Bronchial epithelial cell (primary cell): ENCODE results near the gene RAD54L2. TPM values are rescaled to one million over a fixed set of nuclear protein-coding genes. Genes with fewer than 3 reads are reported as not detected.
"Not testable (repeated sequence)": the region's sequence is repeated elsewhere in the genome, so short reads cannot be mapped to it uniquely, and the experiment has no call there.

Experiments
- DNase-seq: peaks from one replicate; pipeline ENCODE4 v3.0.0-alpha.2; 2010; ENCODE audit warnings: low read depth
- FAIRE-seq: peaks from 2 replicates; lab custom pipeline; 2011; peaks lifted over from hg19 to GRCh38; lab: Jason Lieb, UNC
- H3K27me3 ChIP-seq: 2 replicates; pipeline ENCODE4 v1.5.1; 2011; ENCODE audit warnings: low read length; ENCODE audit not compliant: control insufficient read depth, insufficient read depth
- H3K36me3 ChIP-seq: 2 replicates; pipeline ENCODE4 v1.5.1; 2011; ENCODE audit warnings: low read length; ENCODE audit not compliant: control insufficient read depth, insufficient read depth
- H3K4me3 ChIP-seq: 2 replicates; pipeline ENCODE4 v1.5.1; 2011; ENCODE audit warnings: mild to moderate bottlenecking, low read depth, low read length, control low read depth
- total RNA-seq: library from RNA; depleted of rRNA; stranded (reverse); fragments of >200 nt; gene quantifications from 2 replicates; pipeline ENCODE4 v1.2.1, GENCODE V29; 2014
- TF ChIP-seq, protein P1 (sequence below): IDR thresholded peaks from 2 replicates; pipeline ENCODE4 v1.5.1; 2011; ENCODE audit warnings: mild to moderate bottlenecking, moderate library complexity, low read length, control low read depth, inconsistent platforms; ENCODE audit not compliant: insufficient read depth, severe bottlenecking

Gene RAD54L2
- total RNA-seq, 1 donor from 2014 or later = 14.2 TPM

DNA sequence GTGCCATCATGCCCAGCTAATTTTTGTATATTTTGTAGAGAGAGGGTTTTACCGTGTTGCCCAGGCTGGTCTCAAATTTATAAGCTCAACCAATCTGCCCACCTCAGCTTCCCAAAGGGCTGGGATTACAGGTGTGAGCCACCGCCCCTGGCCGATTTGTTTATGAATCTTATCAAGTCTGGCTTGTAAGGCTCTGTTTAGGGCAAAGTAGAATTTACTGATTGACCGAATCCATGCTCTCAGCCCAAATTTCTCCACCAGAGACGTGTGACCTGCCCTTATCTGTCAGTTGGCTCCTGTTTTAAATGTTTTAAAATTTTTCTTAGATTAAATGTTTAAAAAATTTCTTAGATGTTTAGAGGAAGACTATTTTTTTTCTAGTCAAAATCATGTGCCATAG lies 19.5 kb downstream of the RAD54L2 start:
- FAIRE-seq = no peak
- H3K4me3 ChIP-seq = no peak overlapping the region
- H3K36me3 ChIP-seq = no peaks in the 10 kb centered on the region
- TF ChIP-seq, protein P1, sequence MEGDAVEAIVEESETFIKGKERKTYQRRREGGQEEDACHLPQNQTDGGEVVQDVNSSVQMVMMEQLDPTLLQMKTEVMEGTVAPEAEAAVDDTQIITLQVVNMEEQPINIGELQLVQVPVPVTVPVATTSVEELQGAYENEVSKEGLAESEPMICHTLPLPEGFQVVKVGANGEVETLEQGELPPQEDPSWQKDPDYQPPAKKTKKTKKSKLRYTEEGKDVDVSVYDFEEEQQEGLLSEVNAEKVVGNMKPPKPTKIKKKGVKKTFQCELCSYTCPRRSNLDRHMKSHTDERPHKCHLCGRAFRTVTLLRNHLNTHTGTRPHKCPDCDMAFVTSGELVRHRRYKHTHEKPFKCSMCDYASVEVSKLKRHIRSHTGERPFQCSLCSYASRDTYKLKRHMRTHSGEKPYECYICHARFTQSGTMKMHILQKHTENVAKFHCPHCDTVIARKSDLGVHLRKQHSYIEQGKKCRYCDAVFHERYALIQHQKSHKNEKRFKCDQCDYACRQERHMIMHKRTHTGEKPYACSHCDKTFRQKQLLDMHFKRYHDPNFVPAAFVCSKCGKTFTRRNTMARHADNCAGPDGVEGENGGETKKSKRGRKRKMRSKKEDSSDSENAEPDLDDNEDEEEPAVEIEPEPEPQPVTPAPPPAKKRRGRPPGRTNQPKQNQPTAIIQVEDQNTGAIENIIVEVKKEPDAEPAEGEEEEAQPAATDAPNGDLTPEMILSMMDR = no peak
- H3K27me3 ChIP-seq = no peaks in the 10 kb centered on the region
- no peak for DNase-seq

DNA sequence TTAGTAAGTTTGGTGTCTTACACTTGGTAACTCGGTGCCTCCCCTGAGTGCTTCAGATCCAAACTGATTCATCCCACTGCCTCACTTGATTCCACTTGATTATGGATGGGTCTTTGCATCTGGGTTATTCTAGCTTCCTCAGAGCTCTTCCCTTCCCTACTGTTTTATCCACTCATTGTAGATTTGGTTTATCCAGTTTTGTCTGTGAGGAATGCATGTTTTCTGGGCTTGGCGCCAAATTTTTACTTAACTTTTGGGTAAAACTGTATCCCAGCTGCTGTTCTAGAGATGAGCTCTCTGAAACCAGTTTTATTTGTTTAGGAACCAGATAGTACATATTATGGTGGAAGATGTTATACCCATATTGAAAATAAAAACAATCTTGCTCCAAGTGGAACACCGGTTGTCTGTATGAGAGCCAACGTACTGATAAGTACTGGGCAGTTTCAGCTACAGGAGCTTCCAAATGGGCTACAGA lies 20.9 kb downstream of the RAD54L2 start:
- DNase-seq = no peak
- Histone ChIP-seq H3K4me3 (no peak overlapping the region), H3K27me3 (no peaks in the 10 kb centered on the region), H3K36me3 (no peaks in the 10 kb centered on the region)
- TF ChIP-seq, protein P1 = no peak
- no peak for FAIRE-seq

DNA sequence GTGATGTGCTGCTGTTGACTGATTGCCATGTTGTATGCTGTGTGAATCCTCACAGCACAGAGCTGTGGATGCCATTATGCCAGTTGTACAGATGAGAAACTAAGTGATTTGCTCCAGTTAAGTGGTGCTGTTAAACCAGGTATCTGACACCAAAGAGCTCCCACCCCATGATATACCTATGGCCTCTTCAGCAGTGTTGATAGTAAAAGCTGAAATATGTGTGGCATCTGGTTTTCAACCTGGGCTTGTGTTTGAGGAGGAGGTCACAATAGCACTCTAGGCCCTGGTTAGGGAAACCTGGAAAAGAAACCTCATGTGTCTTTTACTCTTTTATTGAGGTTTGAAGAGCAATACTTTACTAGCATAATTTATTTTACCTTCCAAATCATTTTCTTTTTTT lies 21.4 kb downstream of the RAD54L2 start:
- no peaks in the 10 kb centered on the region for H3K36me3 ChIP-seq
- no peak overlapping the region for H3K4me3 ChIP-seq
- no peaks in the 10 kb centered on the region for H3K27me3 ChIP-seq
- DNase-seq (no peak), FAIRE-seq (no peak)
- TF ChIP-seq, protein P1 = no peak

DNA sequence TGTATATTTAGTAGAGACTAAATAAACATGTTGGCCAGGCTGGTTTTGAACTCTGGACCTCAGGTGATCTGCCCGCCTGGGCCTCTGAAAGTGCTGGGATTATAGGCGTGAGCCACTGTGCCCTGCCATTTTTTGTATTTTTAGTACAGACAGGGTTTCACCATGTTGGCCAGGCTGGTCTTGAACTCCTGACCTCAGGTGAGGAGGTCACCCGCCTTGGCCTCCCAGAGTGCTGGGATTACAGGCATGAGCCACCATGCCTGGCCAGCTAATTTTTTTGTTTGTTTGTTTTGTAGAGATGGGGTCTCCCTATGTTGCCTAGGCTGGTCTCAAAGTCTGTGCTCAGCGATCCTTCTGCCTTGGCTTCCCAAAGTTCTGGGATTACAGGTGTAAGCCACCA lies 23.9 kb downstream of the RAD54L2 start:
- DNase-seq, H3K27me3 ChIP-seq, H3K4me3 ChIP-seq, FAIRE-seq, H3K36me3 ChIP-seq: not testable (repeated sequence)

DNA sequence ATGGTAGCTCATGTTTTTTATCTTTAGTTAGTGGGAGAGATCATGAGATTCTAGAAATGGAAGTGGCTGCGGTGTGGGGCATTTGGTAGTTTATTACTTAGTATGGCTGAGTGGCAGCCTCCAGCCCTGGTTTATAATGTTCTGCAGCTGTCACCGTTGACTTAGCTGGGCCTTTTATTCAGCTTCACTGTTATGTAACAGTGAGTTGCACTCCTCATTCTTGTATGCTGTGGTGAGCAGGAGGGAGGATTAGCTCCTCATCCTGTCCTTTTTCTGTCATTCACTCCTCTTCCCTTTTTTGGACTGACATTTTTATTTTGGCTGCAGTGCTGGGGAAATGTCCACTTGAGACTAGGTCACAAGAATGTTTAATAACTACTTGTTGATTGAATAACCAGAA lies 29.5 kb downstream of the RAD54L2 start:
- TF ChIP-seq, protein P1 = no peak
- Histone ChIP-seq H3K4me3 (no peak overlapping the region), H3K36me3 (no peaks in the 10 kb centered on the region), H3K27me3 (no peaks in the 10 kb centered on the region)
- no peak for DNase-seq
- FAIRE-seq = no peak

DNA sequence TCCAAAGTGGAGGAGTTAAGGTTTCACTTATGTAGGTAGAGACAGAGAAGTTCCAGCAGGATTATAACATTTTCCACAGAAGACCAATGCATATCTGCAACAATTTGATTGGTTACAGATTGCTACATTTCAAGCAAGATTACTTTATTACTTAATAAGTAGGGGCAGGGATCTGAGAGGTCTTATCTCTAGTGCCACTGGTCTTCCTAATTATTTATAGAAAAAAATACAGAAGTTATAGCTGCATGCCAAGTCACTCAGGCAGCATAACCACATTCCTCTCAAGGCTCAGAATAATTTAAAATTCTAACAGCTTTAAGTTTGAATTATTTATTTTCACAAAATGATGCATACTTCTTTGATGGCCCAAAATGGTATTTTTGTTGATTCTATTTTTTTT lies 30.5 kb downstream of the RAD54L2 start:
- H3K4me3 ChIP-seq = no peak overlapping the region
- FAIRE-seq = no peak
- no peak for DNase-seq
- no peaks in the 10 kb centered on the region for H3K27me3 ChIP-seq
- H3K36me3 ChIP-seq = no peaks in the 10 kb centered on the region
- TF ChIP-seq, protein P1 = no peak
